NCI-H2107 treated with DMSO at 0.1 percent for 48 hours (cell line): ENCODE data around the gene DLG4.
A peak's percentile ranks its signal among the peaks of the same experiment; 100 is the strongest.
"Not testable (repeated sequence)": the region's sequence is repeated elsewhere in the genome, so short reads cannot be mapped to it uniquely, and the experiment has no call there.

Experiments
- DNase-seq: peaks from one replicate; lab custom pipeline; 2025; ENCODE audit not compliant: unreplicated experiment; lab: John Stamatoyannopoulos, UW

DLG4 gene

GRCh38 chr17:7190276-7190917, 29.2 kb downstream of the DLG4 start:
- DNase-seq = no peak

DNA sequence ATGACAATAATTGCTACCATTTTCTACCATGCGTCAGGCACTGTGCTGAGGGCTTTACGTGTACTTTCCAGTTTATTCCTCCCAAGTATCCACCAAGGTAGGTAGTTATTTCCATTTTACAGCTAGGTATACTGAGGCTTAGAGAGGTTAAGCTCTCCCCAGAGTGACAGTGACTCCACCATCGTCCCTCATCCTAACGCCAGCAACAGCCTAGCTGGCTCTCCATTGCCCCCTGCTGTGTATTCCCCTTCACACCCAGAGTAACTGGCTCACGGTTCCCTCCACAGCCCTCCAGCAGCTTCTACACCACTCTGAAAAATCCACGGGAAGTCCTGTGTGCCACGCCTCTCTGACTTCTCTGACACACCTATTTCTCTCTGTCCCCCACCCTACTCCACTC, 33.4 kb downstream of the DLG4 start:
- DNase-seq = no peak

GRCh38 chr17:7184647-7185046, 35.0 kb downstream of the DLG4 start:
- no peak for DNase-seq

DNA sequence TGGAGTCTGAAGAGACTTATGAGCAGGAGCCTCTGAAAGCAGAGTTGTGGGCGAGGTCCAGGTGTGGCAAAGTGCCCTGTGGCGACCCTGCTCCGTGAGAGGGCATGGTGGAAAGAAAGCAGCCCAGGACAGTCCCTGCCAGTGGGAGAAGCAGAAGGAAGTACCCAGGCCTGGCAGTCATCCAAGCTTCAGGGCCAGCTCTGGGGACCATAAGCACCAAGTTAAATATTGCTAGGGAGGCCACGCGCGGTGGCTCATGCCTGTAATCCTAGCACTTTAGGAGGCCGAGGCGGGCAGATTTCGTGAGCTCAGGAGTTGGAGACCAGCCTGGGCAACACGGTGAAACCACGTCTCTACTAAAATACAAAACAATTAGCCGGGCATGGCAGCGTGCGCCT, 35.5 kb downstream of the DLG4 start:
- DNase-seq = peak; percentile 17

- DNase-seq = no peak
Measured at GRCh38 chr17:7183433-7184090, 36.1 kb downstream of the DLG4 start.

DNA sequence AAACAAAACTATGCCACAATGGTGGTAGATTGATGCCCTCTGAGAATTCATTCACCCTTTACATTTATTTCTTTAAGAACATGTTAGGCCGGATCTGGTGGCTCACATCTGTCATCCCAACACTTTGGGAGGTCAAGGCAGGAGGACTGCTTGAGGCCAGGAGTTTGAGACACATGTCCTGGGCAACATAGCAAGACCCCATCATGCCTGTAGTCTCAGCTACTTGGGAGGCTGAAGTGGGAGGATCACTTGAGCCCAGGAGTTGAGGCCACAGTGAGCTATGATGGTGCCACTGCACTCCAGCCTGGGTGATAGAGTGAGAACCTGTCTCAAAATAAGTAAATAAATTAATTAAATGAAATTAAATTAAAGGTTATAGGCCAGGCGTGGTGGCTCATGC, 37.5 kb downstream of the DLG4 start:
- not testable (repeated sequence) for DNase-seq

GRCh38 chr17:7179317-7180254, 40.0 kb downstream of the DLG4 start, which contains the start of gene ASGR1:
ASGR1 (minus strand) TSS chr17:7179370; CDS start chr17:7178563, 807 bp downstream.
- no peak for DNase-seq

- no peak for DNase-seq
Measured at GRCh38 chr17:7178973-7179316, 40.7 kb downstream of the DLG4 start.

- peak; percentile 6 for DNase-seq
Measured at GRCh38 chr17:7177954-7178477, 41.6 kb downstream of the DLG4 start.

GRCh38 chr17:7177191-7177953, 42.3 kb downstream of the DLG4 start:
- peak; percentile 39 for DNase-seq

DNA sequence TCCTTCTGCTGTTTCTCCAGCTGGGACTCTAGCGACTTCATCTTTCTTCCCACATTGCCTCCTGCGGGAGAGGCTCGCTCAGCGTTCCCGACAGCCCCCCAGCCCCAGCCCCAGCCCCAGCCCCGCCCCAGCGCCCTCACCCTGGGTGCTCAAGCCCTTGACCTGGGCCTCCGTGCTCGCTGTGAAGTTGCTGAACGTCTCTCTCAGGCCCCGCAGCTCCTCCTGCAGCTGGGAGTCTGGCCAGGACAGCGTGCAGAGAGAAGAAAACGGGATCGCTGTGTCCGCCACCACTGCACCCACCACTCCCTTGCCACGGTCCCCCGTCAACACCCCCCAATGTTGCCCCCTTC, 42.8 kb downstream of the DLG4 start:
- no peak for DNase-seq

- DNase-seq = no peak
Measured at GRCh38 chr17:7176107-7176840, 43.4 kb downstream of the DLG4 start.

- no peak for DNase-seq
Measured at GRCh38 chr17:7175330-7175733, 44.3 kb downstream of the DLG4 start.

DNA sequence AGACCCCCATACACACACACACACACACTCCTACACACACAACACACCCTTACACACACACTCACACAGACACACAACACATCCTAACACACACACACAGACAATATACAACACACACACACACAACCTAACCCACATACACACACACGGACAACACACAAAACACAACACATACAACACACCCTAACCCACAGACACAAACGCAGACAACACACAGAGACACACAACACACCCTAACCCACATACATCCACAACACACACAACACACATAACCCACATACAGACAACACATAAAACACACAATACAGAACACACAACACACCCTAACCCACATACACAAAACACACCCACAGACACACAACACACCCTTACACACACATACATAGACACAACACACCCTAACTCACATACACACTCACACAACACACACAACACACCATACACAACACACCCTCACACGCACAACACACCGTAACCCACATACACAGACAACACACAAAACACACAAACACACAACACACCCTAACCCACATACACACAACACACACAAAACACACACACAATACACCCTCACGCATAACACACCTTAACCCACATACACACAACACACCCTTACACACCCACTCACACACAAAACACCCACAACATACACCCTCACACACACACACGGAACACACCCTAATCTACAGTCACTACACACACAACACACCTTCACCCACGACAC, 44.9 kb downstream of the DLG4 start:
- DNase-seq = no peak

GRCh38 chr17:7173687-7174602, 45.7 kb downstream of the DLG4 start:
- DNase-seq = no peak

GRCh38 chr17:7172522-7173191, 47.0 kb downstream of the DLG4 start:
- DNase-seq = not testable (repeated sequence)

- not testable (repeated sequence) for DNase-seq
Measured at GRCh38 chr17:7169565-7169908, 50.1 kb downstream of the DLG4 start.
